Measurements from ENCODE around the gene TRAF7.

TRAF7 gene

GRCh38 chr16:2180461-2180860 lies 24.9 kb downstream of the TRAF7 start:
- in situ Hi-C loops (cut with MboI; ENCODE audit: low sequenced_read_pairs) = no loop called here

GRCh38 chr16:2180962-2181923 lies 25.7 kb downstream of the TRAF7 start:
- in situ Hi-C loops (cut with MboI; ENCODE audit: low sequenced_read_pairs) = no loop called here

DNA sequence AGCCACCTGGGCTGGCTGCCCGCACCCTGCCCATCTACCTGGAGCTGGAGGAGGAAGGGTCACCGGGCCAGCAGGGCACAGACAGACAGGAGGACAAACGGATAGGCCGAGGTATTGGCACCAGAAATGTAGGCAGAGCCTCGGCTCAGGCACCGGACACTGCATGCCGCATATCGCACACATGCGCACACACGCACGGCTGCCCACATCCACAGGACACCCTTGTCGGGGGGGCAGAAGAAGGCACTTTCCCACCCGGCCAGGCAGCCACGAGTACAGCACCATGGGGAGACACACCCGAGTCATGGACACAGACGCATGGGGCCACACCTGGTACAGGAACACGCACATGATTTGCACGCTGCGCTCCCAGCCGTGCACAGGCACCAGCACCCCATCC lies 26.4 kb downstream of the TRAF7 start:
- in situ Hi-C loops (cut with MboI; ENCODE audit: low sequenced_read_pairs) = no loop called here

GRCh38 chr16:2183671-2184070 lies 28.1 kb downstream of the TRAF7 start:
- in situ Hi-C loops (cut with MboI; ENCODE audit: low sequenced_read_pairs) = no loop called here

GRCh38 chr16:2184346-2184745 lies 28.8 kb downstream of the TRAF7 start:
- in situ Hi-C loops (cut with MboI; ENCODE audit: low sequenced_read_pairs) = no loop called here

- in situ Hi-C loops (cut with MboI; ENCODE audit: low sequenced_read_pairs) = no loop called here
Measured at GRCh38 chr16:2184962-2185361, 29.4 kb downstream of the TRAF7 start.

DNA sequence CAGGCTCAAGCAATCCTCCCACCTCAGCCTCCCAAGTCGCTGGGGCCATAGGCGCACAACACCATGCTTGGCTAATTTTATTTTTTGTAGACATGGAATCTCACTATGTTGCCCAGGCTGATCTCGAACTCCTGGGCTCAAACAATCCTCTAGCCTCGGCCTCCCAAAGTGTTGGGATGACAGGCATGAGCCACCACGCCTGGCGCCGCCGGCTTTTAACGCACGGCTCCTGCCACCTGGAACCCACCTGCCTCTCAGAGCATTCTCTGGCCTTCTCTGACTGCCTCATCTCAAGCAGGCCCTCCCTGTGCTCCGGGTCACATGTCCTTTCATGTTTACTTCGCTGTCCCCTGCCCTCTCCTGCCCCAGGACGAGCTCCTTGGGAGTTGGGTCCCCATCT lies 30.5 kb downstream of the TRAF7 start:
- in situ Hi-C loops (cut with MboI; ENCODE audit: low sequenced_read_pairs) = no loop called here

DNA sequence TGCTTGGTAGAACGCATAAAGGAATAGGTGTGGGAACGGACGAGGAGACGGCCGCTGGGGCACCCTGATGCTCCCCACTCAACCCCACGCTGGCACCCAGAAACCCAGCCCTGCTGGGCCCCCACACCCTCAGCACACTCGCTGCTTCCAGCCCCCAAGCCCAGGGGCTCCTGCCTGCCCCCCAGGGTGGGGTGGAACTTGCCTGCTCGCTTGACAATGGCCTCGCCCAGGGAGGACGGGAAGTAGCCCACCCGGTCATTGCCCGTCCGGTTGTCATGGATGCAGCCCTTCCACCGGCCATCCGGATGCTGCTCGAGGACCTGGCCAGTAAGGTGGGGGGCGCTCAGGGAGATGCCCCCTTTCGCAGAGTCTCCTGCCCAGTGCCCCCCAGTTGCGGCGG lies 30.9 kb downstream of the TRAF7 start:
- in situ Hi-C loops (cut with MboI; ENCODE audit: low sequenced_read_pairs) = no loop called here

- in situ Hi-C loops (cut with MboI; ENCODE audit: low sequenced_read_pairs) = no loop called here
Measured at GRCh38 chr16:2187212-2187611, 31.6 kb downstream of the TRAF7 start.

DNA sequence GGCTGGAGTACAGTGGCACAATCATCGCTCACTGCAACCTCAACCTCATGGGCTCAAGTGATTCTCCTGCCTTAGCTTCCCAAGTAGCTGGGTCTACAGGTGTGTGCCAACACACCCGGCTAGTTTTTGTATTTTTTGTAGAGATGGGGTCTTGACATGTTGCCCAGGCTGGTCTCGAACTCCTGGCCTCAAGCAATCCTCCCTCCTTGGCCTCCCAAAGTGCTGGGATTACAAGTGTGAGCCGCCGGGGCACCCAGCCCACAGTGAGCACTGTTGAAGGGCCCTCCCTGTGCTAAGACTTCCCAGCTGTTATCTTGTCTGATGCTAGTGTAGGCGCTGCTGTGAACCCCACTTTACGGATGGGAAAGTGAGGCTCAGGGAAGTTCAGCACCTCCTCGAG lies 32.8 kb downstream of the TRAF7 start:
- in situ Hi-C loops (cut with MboI; ENCODE audit: low sequenced_read_pairs) = no loop called here

- in situ Hi-C loops (cut with MboI; ENCODE audit: low sequenced_read_pairs) = no loop called here
Measured at GRCh38 chr16:2189252-2189893, 33.8 kb downstream of the TRAF7 start.

- in situ Hi-C loops (cut with MboI; ENCODE audit: low sequenced_read_pairs) = no loop called here
Measured at GRCh38 chr16:2190002-2190658, 34.5 kb downstream of the TRAF7 start.

DNA sequence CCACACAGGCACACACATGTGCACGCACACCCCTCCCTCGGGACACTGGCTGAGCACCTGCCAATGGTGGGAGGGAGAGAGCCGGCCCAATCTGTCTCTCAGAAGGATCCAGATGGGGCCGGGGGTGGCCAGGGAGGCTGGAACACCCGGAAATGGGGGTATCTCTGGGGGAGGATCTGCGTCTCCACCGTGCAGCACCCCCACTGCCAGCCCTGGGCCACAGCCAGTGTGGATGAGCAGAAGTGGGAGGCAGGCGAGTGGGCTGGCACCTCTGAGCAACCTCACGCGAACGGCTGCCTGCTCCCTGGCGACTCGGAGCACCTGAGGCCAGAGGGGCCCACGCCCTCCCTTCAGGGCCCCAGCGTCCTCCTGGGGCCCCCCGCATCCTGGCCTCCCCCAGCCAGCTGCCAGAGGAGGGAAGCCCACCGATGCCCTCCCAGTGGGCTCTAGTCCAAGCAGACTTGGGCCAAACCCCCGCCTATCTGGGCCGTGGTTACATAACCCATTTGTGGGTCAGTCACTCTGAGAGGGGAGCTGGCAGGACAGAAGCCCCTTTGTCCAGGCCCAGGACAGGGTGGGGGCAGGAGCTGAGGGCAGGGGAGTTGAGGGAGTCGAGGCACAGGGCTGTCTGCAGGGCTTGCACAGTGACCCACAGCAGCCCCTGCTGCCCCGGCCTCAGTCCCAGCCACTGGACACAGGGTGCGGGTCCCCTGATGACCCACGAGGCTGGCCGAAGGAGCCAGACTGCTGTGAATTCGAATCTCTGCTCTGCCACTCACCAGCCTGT lies 35.3 kb downstream of the TRAF7 start:
- in situ Hi-C loops (cut with MboI; ENCODE audit: low sequenced_read_pairs) = no loop called here

- in situ Hi-C loops (cut with MboI; ENCODE audit: low sequenced_read_pairs) = no loop called here
Measured at GRCh38 chr16:2191446-2191706, 35.8 kb downstream of the TRAF7 start.

GRCh38 chr16:2194166-2194834 lies 38.7 kb downstream of the TRAF7 start:
- in situ Hi-C loops (cut with MboI; ENCODE audit: low sequenced_read_pairs) = no loop called here

DNA sequence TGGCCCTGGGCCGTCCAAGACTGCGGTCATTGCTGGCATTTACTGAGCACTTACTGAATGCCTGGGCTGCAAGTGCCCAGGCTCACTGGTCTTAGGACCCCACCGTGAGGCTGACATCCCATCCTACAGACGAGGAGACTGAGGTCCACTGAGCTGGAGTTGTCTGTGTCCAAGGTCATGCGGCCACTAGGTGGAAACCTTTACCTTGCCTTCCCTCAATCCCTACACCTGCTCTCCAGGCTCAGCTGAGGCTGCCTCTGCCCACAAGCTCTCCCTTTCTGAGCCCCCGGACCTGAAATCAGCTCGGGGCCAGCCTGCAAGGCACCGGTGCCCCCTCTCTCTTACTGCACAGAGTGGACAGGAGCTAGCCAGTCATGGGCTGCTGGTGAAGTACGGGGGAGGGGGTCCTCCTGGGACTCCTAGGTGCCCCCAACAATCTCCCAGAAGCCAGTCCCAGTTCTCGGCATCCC lies 39.3 kb downstream of the TRAF7 start:
- in situ Hi-C loops (cut with MboI; ENCODE audit: low sequenced_read_pairs) = no loop called here

GRCh38 chr16:2195322-2196161 lies 40.0 kb downstream of the TRAF7 start:
- in situ Hi-C loops (cut with MboI; ENCODE audit: low sequenced_read_pairs) = no loop called here

GRCh38 chr16:2196162-2196980 lies 40.8 kb downstream of the TRAF7 start, which contains the start of gene CASKIN1:
TSS of gene CASKIN1 (minus strand) at chr16:2196605. CDS start at chr16:2196432, 173 bp downstream.
- in situ Hi-C loops (cut with MboI; ENCODE audit: low sequenced_read_pairs) = no loop called here
